DND-41 (cell line): Measurements from ENCODE around the gene SLC25A13.

Experiments used
- CTCF ChIP-seq: IDR thresholded peaks from 2 replicates; pipeline ENCODE4 v1.5.1; 2012; ENCODE audit warnings: borderline replicate concordance, low read length, moderate library complexity, mild to moderate bottlenecking; ENCODE audit not compliant: poor library complexity, severe bottlenecking; ENCODE audit errors: extremely low read depth
- EZH2 ChIP-seq: IDR thresholded peaks from 3 replicates; pipeline ENCODE4 v1.6.1; 2012; ENCODE audit warnings: borderline replicate concordance, low read depth, mild to moderate bottlenecking, moderate library complexity, low read length, inconsistent platforms; ENCODE audit not compliant: severe bottlenecking

DNA sequence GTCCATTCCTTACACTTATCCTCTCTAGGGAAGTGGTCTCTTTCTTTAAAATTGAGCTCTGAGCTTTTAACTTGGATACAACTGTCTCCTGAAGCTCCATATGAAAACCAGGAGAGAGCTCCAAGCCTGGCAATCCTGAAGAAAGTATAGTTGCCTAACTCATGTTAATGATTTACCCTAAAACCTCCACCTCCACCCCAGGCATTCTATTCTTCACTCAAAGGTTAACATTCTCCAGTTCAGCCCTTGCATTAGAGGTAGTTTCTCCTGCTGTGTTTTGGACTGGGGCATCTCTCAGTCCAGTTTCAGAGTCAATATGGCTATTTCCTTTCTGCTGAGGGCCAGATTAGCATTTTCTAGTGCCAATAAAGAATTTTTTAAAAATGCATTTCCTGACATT, 195.5 kb downstream of the SLC25A13 start:
- TF ChIP-seq CTCF (no peak), EZH2 (no peak)
